M059J (cell line): Measurements from ENCODE around the gene DGAT2. TPM values are rescaled to one million over a fixed set of nuclear protein-coding genes. Genes with fewer than 3 reads are reported as not detected.
A peak's percentile ranks its signal among the peaks of the same experiment; 100 is the strongest.
"Not testable (repeated sequence)": the region's sequence is repeated elsewhere in the genome, so short reads cannot be mapped to it uniquely, and the experiment has no call there.

ENCODE experiments used
- DNase-seq: peaks from one replicate; pipeline ENCODE4 v3.0.0-alpha.2; 2012; ENCODE audit warnings: low read depth
- total RNA-seq: library from RNA; depleted of rRNA; stranded (reverse); fragments of >200 nt; shearing (Covaris generic); gene quantifications from 2 replicates; pipeline ENCODE4 v1.2.3, GENCODE V29; 2014; rRNA removed

DGAT2 gene, protein sequence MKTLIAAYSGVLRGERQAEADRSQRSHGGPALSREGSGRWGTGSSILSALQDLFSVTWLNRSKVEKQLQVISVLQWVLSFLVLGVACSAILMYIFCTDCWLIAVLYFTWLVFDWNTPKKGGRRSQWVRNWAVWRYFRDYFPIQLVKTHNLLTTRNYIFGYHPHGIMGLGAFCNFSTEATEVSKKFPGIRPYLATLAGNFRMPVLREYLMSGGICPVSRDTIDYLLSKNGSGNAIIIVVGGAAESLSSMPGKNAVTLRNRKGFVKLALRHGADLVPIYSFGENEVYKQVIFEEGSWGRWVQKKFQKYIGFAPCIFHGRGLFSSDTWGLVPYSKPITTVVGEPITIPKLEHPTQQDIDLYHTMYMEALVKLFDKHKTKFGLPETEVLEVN
- 10.1 and 11.3 TPM in 2 replicates for total RNA-seq

- DNase-seq: peak; percentile 71
Measured at GRCh38 chr11:75768112-75768908, at the start of gene DGAT2. Gene DGAT2 (plus strand): TSS chr11:75768778. CDS start chr11:75768992, 214 bp downstream.

DNA sequence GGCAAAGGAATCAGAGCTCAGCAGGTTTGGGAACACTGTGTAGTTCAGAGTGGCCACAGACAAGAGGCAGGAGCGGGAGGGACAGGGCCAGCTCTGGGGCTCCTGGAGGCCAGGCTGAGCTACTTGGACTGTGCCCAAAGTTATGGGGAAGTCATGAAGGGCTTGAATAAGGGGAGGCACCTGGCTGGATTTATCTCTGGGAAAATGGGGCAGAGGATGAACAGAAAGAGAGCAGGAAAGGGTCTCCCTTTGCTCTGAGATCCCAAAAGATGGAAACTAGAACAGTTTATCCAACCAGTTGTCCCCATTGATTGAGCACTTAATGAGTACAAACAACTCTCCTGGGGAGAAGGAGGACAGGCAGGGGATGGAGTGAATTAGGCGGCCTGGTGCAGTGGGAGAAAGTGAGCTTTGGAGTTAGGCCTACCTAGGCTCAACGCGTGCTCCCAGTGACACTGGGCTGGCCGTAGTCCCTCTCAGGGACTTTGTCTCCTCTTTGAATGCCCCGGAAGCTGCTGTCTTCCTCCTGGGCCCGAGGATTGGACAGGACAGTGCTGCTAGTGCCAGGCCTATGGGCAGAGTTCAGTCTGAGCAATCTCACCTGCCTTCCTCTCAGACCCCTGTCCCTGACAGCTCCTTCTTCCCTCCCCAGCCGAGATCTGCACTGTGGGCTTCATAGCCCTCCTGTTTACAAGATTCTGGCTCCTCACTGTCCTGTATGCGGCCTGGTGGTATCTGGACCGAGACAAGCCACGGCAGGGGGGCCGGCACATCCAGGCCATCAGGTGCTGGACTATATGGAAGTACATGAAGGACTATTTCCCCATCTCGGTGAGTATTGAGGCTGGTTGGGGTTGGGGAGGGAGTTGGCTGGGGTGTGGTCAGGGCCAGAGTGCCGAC lies 49.0 kb upstream of the DGAT2 start:
- no peak for DNase-seq

- DNase-seq: no peak
Measured at GRCh38 chr11:75720639-75721038, 47.9 kb upstream of the DGAT2 start.

DNA sequence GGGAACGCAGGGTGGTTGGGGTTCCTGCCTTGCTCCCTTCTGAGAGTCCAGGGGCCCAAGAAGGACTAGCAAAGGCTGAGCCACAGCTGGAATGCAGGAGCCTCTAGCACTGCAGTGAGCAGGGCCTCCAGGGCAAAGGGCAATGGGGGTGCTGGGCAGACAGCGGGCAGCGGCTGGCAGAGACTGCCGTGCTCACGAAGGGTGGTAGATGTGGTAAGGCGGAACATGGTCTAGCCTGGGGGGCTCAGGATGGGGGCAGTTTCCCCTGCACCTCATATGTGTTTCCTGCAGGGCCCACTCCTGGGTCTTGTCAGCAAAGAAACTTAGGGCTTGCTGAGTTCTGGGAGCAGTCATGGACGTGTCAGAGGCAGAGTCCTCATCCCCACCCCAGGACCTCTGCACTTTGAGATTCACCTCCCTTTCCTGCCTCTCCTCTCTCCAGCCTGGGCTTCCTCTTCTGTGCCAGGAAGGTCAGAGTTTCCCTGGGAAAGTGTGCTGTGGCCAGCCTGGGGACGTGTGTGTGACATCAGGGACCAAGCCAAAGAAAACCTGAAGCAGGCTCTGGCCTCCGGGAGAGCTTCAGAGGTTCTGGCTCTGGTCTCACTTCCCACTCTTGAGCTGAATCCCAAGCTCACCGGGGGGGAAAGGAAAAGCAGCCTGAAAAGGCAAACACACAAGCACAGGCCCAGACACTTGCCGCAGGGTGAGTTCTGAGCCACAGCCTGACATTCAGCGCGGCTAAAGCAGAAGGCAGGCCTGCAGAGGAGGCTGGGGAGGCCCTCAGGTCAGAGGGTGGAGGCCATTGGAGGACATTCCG lies 46.5 kb upstream of the DGAT2 start:
- no peak for DNase-seq

GRCh38 chr11:75722669-75723042 lies 45.9 kb upstream of the DGAT2 start:
- no peak for DNase-seq

- no peak for DNase-seq
Measured at GRCh38 chr11:75725547-75726320, 42.8 kb upstream of the DGAT2 start.

GRCh38 chr11:75728992-75729391 lies 39.6 kb upstream of the DGAT2 start:
- DNase-seq: no peak

GRCh38 chr11:75731095-75731494 lies 37.5 kb upstream of the DGAT2 start:
- DNase-seq: no peak

GRCh38 chr11:75733071-75733430 lies 35.5 kb upstream of the DGAT2 start:
- DNase-seq: no peak

GRCh38 chr11:75733431-75734107 lies 35.0 kb upstream of the DGAT2 start:
- DNase-seq: peak; percentile 67

DNA sequence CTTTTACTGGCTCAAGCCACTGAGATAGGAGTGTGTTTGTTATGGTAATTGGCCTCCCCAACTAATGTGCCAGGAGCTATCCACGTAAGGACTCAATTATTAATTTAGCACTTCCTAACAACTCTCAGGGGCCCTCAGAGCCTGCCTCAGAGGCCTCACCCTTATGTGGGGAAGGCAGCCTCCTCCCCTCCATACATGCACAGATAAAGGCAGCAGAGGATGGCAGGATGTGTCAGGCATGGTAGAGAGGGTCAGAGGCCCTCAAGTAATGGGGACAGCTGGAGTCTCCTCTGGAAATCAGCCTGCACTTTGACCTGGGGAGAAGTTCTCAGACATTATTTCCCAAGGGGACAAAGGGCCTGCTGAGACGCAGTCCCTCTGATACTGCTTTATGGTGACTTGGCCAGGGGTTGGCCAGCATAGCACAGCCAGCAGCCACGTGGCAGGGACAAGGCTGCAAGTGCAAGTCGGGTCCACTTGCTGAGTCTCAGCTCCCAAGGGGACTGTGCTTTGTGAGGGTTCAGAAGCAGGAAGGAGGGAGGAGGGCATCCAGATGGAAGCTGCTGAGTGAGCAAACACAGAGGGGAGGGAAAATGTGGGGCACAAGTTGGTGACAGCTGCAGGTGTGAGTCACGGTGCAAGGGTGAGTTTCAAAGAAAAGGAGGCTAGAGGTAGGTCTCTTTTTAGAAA lies 33.9 kb upstream of the DGAT2 start:
- no peak for DNase-seq

DNA sequence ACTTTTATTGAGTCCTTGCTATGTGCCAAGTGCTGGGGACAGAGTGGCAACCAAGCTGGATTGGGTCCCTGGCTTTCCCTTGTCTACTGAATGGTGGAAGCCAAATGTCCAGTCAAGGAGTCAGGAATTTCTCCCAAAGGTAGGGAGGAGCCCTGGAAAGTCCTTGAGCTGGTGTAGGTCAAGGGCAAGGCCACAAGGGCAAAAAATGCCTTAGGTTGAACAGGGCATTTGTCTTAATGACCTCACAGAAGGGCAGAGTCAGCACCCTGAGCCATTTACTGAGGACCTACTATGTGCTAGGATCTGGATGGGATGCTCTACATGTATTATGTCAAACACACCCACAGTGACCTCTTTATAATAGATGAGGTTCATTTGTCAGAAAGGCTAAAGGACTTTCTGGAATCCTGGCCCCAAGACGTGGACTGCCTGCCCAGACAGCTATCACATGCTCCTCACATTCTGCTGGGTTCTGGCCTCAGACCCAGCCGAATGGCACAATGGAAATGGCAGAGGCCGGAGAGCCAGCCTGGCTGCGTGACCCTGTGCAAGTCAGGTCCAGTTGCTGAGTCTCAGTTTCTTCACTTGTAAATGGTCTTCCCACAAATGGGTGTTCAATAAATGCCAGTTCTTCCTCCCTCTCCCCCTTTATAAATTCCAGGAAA lies 33.3 kb upstream of the DGAT2 start:
- DNase-seq: no peak

DNA sequence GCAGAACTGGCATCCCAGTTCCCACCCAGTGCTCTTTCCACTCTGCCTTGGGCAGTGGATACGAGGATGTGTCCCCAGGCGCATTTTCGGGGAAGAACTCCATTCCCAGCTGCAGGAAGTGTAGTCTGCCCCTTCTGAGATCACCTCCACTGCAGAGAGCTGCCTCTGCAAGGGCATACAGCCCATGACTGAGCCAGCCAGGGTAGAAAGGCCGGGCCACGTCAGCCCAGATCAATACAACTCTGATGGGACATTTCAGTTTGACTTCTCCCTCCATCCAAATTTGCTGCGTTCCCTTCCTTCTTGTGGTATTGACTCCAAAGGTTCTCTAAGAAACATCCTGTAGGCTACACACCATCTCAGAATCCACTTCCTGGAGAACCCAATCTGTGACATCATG lies 31.3 kb upstream of the DGAT2 start:
- DNase-seq: no peak

- DNase-seq: no peak
Measured at GRCh38 chr11:75740681-75741080, 27.9 kb upstream of the DGAT2 start.

- not testable (repeated sequence) for DNase-seq
Measured at GRCh38 chr11:75743159-75743558, 25.4 kb upstream of the DGAT2 start.

DNA sequence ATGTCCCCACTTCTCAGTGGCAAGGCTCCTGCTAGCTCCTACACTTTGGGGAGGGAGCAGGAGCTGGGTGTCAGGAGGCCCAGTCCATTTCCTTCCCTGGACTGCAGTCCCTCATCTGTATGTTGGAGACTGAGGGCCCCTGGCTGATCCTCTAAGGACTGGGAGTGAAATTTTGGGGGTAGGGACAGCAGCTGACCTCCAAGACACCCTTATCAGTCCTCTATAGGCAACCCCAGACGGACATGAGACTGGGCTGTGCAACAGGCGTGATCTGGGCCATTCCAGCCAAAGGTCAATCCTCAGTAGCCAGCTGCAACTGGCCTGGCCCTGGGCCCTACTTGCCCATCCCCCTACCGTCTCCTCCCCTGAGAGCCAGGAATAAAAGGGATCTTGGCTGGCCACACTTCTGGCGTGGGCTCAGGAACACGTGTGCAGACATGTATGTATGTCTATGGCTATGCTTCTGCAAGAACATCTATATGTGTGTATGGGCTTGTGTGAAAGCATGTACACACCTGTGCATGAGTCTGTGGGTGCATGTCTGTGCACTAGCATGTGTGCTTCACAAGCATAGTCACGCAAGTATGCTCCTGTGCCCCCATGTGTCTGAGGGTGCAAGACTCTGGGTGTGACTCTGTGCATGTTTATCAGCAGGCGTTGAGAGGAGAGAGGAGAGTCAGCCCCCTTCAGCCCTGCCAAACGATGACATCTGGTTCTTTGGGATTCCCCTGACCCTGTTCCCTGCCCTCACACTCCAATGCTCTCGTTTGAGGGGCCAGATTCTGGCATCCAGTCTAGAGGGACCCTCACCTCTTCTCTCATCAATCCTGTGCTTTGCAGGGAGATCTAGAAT lies 24.6 kb upstream of the DGAT2 start:
- DNase-seq: no peak

GRCh38 chr11:75745807-75746206 lies 22.8 kb upstream of the DGAT2 start:
- no peak for DNase-seq
